Ishikawa (cell line): ENCODE measurements around the gene CHCHD3.

Source experiments
- CEBPB ChIP-seq: IDR thresholded peaks from 2 replicates; pipeline ENCODE4 v1.6.1; 2012
- CREB1 ChIP-seq: IDR thresholded peaks from 2 replicates; pipeline ENCODE4 v1.6.1; 2012; ENCODE audit warnings: low read depth
- EGR1 ChIP-seq: IDR thresholded peaks from 2 replicates; pipeline ENCODE4 v1.6.1; 2012
- EP300 ChIP-seq: IDR thresholded peaks from 2 replicates; pipeline ENCODE4 v1.6.1; 2012; ENCODE audit warnings: borderline replicate concordance
- FOXM1 ChIP-seq: IDR thresholded peaks from 2 replicates; pipeline ENCODE4 v1.6.1; 2012; ENCODE audit warnings: low read depth, borderline replicate concordance
- NFIC ChIP-seq: IDR thresholded peaks from 2 replicates; pipeline ENCODE4 v1.6.1; 2012
- RAD21 ChIP-seq: IDR thresholded peaks from 2 replicates; pipeline ENCODE4 v1.6.1; 2012; ENCODE audit warnings: low read depth
- TAF1 ChIP-seq: IDR thresholded peaks from 2 replicates; pipeline ENCODE4 v1.6.1; 2012; ENCODE audit warnings: low read depth, mild to moderate bottlenecking
- TCF12 ChIP-seq: IDR thresholded peaks from 2 replicates; pipeline ENCODE4 v1.6.1; 2012; ENCODE audit warnings: low read depth
- TEAD4 ChIP-seq: IDR thresholded peaks from 2 replicates; pipeline ENCODE4 v1.6.1; 2012
- YY1 ChIP-seq: IDR thresholded peaks from 2 replicates; pipeline ENCODE4 v1.6.1; 2012; ENCODE audit warnings: low read depth
- ZBTB7A ChIP-seq: IDR thresholded peaks from 2 replicates; pipeline ENCODE4 v1.6.1; 2012; ENCODE audit warnings: low read depth
- TF ChIP-seq, protein P1 (sequence below): IDR thresholded peaks from 2 replicates; pipeline ENCODE4 v1.6.1; 2012; ENCODE audit warnings: low read depth, mild to moderate bottlenecking
- TF ChIP-seq, protein P2 (sequence below): IDR thresholded peaks from 2 replicates; pipeline ENCODE4 v1.6.1; 2012
- TF ChIP-seq, protein P3 (sequence below): IDR thresholded peaks from 2 replicates; pipeline ENCODE4 v1.6.1; 2012

CHCHD3 gene

DNA sequence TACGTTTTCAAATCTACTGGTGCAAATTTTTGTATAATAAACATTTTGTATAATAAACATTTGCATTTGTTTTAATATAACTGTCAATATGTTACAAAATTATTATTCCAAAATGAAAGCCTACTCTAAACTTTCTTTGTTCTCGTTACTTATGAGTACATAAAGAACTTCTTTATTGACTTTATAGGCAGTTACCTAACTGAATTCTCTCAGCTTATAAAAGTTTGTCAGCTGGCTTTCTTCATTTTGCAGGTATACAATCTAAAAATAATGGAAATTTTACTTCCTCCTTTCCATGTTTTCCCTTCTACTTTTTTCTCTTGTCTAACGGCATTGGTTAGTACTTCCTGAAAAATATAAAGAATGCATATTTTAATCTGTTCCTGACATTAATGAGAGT, 137.1 kb downstream of the CHCHD3 start:
- TF ChIP-seq NFIC = no peak
- TF ChIP-seq ZBTB7A = no peak
- no peak for TF ChIP-seq TAF1
- TF ChIP-seq, protein P1, sequence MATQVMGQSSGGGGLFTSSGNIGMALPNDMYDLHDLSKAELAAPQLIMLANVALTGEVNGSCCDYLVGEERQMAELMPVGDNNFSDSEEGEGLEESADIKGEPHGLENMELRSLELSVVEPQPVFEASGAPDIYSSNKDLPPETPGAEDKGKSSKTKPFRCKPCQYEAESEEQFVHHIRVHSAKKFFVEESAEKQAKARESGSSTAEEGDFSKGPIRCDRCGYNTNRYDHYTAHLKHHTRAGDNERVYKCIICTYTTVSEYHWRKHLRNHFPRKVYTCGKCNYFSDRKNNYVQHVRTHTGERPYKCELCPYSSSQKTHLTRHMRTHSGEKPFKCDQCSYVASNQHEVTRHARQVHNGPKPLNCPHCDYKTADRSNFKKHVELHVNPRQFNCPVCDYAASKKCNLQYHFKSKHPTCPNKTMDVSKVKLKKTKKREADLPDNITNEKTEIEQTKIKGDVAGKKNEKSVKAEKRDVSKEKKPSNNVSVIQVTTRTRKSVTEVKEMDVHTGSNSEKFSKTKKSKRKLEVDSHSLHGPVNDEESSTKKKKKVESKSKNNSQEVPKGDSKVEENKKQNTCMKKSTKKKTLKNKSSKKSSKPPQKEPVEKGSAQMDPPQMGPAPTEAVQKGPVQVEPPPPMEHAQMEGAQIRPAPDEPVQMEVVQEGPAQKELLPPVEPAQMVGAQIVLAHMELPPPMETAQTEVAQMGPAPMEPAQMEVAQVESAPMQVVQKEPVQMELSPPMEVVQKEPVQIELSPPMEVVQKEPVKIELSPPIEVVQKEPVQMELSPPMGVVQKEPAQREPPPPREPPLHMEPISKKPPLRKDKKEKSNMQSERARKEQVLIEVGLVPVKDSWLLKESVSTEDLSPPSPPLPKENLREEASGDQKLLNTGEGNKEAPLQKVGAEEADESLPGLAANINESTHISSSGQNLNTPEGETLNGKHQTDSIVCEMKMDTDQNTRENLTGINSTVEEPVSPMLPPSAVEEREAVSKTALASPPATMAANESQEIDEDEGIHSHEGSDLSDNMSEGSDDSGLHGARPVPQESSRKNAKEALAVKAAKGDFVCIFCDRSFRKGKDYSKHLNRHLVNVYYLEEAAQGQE = no peak
- no peak for TF ChIP-seq FOXM1
- TF ChIP-seq TEAD4 = no peak
- TF ChIP-seq, protein P2, sequence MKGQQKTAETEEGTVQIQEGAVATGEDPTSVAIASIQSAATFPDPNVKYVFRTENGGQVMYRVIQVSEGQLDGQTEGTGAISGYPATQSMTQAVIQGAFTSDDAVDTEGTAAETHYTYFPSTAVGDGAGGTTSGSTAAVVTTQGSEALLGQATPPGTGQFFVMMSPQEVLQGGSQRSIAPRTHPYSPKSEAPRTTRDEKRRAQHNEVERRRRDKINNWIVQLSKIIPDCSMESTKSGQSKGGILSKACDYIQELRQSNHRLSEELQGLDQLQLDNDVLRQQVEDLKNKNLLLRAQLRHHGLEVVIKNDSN = no peak
- TF ChIP-seq CEBPB = no peak

DNA sequence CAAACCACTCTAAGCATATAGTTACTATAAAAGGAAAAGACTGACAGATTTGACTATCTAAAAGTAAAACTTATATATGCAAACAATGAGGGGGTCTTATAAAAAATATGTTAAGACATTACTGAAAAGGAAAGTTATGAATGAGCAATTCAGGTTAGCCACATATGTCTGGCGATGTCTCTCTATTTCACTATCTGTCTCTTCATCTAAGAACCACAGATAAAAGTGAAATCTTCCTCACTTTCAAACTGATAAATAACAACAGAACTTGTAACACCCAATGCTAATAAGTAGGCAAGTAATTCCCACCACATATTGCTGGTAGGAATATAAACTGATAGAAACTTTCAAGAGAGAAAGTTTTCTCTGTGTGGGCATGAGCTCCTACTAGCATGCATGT, 138.2 kb downstream of the CHCHD3 start:
- TF ChIP-seq TEAD4 (no peak), FOXM1 (no peak), NFIC (no peak), CEBPB (no peak), YY1 (no peak), TCF12 (no peak), RAD21 (no peak), TAF1 (no peak)
- TF ChIP-seq, protein P1 = no peak
- TF ChIP-seq, protein P2 = no peak

DNA sequence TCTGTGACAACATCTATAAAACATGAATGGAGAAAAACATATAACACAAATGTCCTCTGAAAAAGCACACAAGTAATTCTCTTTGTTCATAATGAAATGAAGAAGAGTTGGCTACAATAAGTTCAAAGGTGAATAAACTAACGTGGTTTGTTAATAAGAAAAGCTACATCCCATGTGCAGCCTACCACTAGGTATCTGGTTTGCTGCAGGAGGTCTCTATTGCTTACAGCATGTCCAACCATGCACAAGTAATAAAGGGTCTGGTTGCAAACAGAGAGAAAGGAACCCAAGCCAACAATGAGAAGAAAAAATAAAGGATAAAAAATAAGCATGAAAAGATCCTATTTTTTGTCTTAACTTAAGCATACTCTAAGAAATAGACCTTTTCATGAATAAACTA, 139.2 kb downstream of the CHCHD3 start:
- no peak for TF ChIP-seq YY1
- TF ChIP-seq EGR1 = no peak
- TF ChIP-seq, protein P3, sequence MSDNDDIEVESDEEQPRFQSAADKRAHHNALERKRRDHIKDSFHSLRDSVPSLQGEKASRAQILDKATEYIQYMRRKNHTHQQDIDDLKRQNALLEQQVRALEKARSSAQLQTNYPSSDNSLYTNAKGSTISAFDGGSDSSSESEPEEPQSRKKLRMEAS = no peak
- no peak for TF ChIP-seq TAF1

DNA sequence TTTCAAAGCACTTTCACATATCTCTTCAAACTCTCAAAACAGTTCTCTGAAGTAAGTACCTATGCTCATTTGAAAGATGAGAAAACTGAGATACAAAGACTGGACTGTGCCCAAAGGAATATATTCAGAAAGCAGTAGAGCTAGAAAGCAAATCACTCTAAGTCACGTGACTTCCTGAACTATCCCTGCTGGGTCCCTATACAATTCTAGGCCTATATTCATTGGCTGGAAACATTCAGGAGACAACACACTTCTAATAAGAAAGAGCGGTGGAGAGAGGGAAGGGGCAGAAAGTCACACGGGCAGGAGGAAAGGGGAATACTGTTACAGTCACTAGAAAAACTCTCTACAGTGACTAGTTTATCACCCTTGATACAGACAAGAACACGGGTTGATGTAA, 140.0 kb downstream of the CHCHD3 start:
- TF ChIP-seq ZBTB7A = no peak
- TF ChIP-seq, protein P2 = no peak
- TF ChIP-seq EP300 = no peak
- TF ChIP-seq YY1 = no peak
- no peak for TF ChIP-seq CEBPB
- TF ChIP-seq EGR1 = no peak
- TF ChIP-seq, protein P1 = no peak
- no peak for TF ChIP-seq RAD21
- TF ChIP-seq FOXM1 = no peak
- no peak for TF ChIP-seq TEAD4

DNA sequence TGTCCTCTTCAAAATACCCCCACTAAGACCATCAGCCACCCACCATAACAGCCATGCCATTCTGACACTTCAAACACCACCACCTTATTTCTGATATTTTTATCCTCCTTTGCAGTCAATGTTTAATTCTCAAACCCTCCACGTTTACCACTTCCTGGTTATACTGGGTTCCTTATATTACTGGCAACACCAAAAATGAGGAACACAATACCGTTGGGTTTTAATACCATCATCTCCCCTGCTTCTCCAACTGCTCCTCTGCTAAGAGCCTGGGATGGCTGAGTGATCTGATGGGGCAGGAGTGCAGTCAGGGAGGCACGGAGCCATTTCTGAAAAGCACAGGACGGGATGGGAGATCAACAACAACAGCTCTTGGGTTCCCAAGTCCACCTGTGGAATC, 140.5 kb downstream of the CHCHD3 start:
- TF ChIP-seq FOXM1 (no peak), TAF1 (no peak), CEBPB (no peak), TEAD4 (no peak), NFIC (no peak), TCF12 (no peak), CREB1 (no peak), YY1 (no peak), EGR1 (no peak), EP300 (no peak), ZBTB7A (no peak), RAD21 (no peak)
- TF ChIP-seq, protein P2 = no peak
- TF ChIP-seq, protein P1 = no peak
- TF ChIP-seq, protein P3 = no peak
